HG03520 (cell line): Measurements from ENCODE around the gene PPP2R2B.

Experiments used
- ATAC-seq: cut with Tn5 transposase; IDR thresholded peaks from one replicate; pipeline ENCODE4 v1.9.1; 2021; ENCODE audit warnings: mild to moderate bottlenecking, moderate library complexity; ENCODE audit not compliant: unreplicated experiment

Gene PPP2R2B

GRCh38 chr5:146878476-146879172 is at the start of gene PPP2R2B:
Gene PPP2R2B (minus strand): TSS chr5:146878757.
- no peak for ATAC-seq

GRCh38 chr5:146924132-146924531 is 45.6 kb upstream of the PPP2R2B start:
- no peak for ATAC-seq

DNA sequence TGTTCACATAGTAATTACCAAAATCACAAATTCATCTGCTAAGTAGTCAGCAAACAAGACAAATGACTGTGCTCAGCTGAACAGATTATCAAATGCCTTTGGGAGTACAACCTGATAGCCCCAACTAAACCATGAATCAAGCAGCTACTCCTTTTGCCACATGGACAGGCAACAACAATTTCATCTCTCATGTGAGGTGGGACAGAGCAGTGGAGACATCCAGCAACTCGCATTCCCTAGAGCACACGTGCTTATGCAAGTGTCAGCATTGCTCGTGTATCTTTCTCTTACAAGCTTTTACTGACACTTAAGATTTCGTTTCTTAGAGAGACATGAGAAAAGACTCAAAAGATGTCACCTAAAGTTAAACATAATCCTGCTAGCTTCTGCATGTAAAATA is 42.7 kb upstream of the PPP2R2B start:
- ATAC-seq, result no peak

DNA sequence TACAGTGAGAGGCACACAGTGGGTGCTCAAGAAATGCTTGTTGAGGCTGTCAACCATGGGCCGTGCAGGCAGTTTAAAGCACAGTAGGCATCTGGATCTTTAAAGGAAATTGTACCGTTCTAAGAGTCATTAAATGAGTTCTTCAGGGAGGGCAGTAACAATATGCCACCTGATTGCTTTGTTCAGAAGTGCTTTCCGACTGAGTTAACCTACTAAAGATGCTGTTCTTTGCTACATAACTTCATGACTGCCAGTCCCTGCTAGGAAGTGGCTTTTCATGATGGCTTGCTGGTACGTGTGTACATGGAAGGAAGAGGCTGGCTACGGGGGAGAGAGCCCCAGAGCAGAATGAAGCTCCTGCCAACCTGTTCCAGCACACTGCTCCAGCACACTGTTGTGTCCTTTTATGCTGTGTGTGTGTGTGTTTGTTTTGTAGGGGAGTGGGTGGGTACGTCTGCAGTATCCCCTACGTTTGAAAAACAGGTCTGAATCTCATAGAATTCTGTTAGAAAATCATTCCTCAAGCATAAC is 41.9 kb upstream of the PPP2R2B start:
- no peak for ATAC-seq

DNA sequence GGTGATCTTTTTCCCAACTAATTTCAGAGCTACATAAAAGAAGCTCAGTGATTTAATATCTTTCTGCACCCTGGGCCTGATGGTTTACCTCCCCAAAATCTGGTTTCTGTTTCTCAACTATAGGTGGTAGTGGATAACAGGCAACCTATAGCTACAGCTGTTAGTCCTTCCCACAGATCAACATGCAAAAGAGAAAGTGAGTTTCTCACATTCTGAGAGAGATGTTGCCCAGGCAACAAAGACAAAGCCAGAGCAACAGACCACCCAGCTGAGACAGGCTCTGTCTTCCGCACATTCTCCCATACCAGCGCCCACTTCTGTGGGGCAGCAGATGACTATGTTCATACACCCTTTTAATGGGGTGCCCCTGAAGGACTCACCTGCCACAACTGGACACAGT is 40.7 kb upstream of the PPP2R2B start:
- no peak for ATAC-seq

- no peak for ATAC-seq
Measured at GRCh38 chr5:146917931-146918330, 39.4 kb upstream of the PPP2R2B start.

DNA sequence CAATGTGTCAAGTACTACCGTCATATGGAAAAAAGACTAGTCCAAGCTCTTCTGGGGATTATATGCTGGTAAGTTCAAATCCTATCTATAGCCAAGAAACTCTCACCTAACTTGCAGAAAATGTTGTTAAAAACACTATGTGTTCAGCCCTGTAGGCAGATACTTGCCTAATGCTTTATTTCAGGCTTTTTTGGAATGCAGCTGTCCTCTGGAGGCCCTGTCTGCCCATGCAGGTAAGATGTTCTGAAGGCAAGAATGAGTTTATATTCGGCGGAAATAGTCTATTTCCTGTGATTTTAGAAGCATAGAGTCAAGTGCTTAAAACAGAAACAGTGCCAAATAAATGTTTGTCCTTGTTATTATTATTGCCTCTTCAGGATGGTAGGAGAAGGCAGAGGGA is 34.3 kb upstream of the PPP2R2B start:
- no peak for ATAC-seq

DNA sequence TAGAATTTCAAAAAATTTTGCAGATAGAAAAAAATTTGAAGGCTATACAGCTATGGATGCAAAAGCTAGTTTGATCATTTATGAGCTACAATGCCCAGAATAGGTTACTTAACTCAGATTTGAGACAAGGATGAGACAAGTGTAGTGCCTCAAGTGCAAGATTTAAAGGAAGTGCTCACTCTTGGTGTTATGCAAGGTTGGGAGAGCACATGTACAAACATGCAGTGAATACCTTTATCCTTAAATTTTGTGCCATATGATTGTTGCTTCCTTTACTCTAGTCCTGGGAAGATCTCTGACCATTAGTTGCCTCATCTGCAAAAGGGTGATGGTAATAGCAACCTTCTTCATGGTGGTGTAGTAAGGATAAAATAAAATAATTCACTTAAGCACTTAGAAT is 31.7 kb upstream of the PPP2R2B start:
- ATAC-seq, result no peak

- ATAC-seq, result no peak
Measured at GRCh38 chr5:146909255-146910068, 30.9 kb upstream of the PPP2R2B start.

DNA sequence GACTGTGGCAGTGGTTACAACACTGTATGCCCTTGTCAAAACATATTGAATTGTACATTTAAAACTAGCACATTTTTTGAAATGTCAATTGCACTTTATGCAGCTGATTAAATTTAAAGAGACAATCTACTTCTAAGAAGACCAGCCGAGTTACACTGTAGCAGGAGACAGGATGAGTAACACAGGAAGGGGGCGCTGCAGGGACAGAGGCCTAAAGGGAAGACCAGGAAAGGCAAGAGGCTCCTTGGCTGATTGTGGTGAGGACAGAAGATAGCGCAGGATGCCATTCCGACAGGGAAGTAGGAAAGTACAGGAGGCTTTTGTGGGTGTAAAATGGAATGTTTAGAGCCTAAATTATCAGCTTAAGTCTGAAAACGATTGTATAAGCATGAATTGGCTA is 28.2 kb upstream of the PPP2R2B start:
- no peak for ATAC-seq

DNA sequence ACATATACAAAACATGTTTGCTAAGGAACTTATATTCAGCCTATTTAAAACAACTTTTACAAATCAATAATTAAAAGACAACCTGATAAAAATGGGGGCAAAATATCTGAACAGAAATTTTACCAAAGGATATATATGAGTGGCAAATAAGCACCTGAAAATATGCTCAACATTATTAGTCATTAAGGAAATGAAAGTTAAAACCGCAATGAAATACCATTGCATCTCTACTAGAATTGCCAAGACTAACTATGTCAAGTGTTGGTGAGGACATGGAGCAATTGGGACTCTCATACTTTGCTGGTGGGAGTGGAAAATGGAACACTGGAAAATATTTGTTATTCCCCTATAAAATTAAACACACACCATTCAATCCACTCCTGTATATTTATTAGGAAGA is 26.3 kb upstream of the PPP2R2B start:
- peak; percentile 51 for ATAC-seq

DNA sequence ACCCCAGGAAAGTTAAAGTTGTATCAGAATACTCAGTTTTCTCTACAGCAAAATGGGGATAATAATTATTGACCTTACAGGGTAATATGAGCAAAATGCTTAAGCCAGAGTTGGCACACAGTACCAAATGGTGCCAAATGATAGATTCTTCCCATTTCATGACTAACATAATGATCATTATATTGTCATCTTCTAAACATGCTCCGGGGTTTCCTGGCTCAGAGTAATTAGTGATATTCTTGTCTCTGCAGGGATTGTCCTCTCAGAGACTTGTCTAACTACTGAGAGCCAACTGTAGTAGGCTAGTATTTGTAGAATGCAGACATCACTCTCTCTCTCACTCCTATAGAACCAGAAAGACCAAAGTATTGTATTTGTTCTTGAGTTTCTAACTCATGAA is 25.2 kb upstream of the PPP2R2B start:
- no peak for ATAC-seq

GRCh38 chr5:146902471-146902870 is 23.9 kb upstream of the PPP2R2B start:
- no peak for ATAC-seq

- ATAC-seq, result no peak
Measured at GRCh38 chr5:146897061-146897460, 18.5 kb upstream of the PPP2R2B start.

- no peak for ATAC-seq
Measured at GRCh38 chr5:146894753-146895521, 16.4 kb upstream of the PPP2R2B start.

- no peak for ATAC-seq
Measured at GRCh38 chr5:146893991-146894390, 15.4 kb upstream of the PPP2R2B start.

GRCh38 chr5:146892231-146892630 is 13.7 kb upstream of the PPP2R2B start:
- ATAC-seq, result no peak

- ATAC-seq, result no peak
Measured at GRCh38 chr5:146891511-146891910, 13.0 kb upstream of the PPP2R2B start.

GRCh38 chr5:146890731-146891440 is 12.3 kb upstream of the PPP2R2B start:
- no peak for ATAC-seq

DNA sequence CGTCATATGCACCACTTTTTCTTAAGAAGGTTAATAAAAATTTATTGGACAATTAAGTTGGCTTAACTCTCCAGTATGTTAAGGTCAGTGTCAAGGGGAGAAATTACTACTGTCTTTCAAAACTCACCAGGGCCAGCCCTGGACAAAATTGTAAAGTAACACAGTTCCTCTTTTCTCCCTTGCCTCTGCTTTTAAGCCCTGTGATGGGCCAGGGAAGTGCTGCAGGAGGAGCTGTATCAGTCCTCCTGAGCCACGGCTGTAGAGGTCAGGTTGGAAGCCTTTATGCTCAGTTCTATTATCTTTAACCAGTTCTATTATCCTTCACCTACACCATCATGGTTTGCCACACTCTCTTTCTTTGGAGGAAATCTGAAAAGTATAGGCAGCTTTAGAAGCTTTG is 11.5 kb upstream of the PPP2R2B start:
- no peak for ATAC-seq

DNA sequence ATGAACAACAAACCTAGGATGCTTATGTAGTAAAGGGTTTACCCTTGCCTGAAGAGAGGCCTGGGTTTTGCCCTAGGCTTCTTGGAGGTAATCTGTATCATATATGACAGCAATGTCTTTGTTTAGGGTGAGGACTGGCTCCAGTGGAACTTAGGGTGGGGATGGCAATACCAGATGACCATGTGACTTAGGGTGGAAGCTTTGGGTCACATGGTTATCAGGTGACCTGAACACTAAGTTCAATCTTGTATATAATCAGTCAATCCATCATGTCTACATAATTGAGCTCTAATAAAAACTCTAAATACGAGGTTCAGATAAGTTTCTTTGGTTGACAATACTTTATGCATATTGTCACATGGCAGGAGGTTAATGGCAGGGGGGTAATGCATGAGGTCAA is 10.6 kb upstream of the PPP2R2B start:
- ATAC-seq, result no peak
